HG02938 (cell line): ENCODE results near the gene NT5C3A.
"Not testable (repeated sequence)": the region's sequence is repeated elsewhere in the genome, so short reads cannot be mapped to it uniquely, and the experiment has no call there.

Experiments
- ATAC-seq: cut with Tn5 transposase; IDR thresholded peaks from one replicate; pipeline ENCODE4 v1.9.1; 2021; ENCODE audit warnings: mild to moderate bottlenecking, moderate library complexity; ENCODE audit not compliant: unreplicated experiment

The NT5C3A gene

GRCh38 chr7:33043501-33044400 lies 18.8 kb downstream of the NT5C3A start:
- ATAC-seq = no peak

- ATAC-seq = no peak
These were observed 20.7 kb downstream of the NT5C3A start for GRCh38 chr7:33041631-33042428.

DNA sequence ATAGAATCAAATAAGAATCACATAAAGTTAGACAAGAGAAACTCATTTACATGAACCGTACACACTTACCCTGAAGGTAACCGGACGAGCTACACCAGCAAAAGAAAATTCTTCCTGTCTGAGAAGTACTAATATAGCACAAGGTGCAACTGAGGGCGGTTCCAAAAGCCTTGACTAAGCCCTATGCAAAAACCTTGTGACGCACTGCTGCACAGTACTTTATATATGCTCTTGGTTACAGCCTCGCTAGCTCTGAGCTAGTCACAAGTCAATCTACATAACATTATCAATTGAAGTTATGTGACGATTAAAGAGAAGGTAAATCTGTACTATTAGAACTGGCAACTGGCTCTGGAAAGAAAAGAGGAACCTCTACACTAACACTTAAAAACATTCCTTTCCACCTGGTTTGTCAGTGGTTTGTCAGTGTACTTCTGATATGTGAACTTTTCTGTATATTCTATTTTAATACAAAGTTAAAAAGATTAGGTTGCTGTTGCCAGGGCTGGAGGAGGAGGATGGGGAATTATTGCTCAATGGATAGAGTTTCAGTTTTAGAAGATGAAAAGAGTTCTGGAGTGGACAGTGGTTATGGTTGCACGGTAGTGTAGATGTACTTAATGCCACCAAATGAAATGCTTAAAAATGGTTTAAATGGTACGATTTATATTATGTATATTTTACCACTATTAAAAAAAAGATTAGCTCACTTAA lies 21.6 kb downstream of the NT5C3A start:
- ATAC-seq = peak; percentile 92

DNA sequence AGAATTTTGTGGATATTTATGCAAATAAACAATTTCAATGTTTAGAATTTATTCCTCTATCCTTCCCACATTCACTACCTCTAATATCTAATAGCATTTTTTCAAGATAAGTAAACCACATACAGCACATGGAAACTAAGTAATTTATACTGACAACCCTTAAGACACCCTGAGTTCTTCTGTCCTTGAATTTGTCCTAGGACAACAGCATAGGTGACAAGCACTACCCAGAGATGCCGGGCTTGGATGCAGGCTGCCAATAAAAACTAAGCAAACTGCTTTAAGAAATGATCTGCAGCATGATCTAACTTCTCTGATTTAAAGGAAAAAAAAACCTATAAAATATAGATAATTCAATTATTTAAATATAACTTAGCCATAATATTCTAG lies 22.7 kb downstream of the NT5C3A start:
- no peak for ATAC-seq

DNA sequence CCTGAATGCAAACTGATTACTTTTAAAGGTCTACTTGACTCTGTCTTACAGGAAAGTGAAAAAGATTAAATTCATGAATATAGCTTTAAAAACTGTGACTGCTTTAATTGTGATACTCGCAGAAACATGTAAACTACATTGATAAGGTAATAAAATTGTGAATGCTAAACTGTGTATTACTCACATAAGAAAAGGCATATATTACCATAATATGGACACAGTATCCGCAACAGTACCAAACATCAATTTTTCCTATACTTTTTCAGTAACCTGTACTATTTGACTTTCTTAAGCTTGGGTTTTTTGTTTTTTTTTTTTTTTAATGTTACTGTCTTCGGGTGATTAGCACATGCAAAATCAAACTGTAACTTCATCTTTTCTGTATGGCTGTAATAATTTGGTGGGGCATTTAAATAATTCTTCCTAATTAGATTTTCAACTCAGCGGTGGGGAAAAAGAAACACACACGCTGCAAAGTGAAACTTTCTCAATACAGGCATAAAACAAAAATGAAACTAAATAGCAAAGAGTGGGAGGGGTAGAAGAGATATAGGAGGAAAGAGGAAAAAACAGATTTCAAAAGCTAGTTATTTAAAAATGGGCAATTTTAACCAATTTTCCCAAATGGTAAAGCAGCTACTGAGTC lies 23.2 kb downstream of the NT5C3A start:
- peak; percentile 46 for ATAC-seq

GRCh38 chr7:33038639-33039038 lies 23.9 kb downstream of the NT5C3A start:
- no peak for ATAC-seq

DNA sequence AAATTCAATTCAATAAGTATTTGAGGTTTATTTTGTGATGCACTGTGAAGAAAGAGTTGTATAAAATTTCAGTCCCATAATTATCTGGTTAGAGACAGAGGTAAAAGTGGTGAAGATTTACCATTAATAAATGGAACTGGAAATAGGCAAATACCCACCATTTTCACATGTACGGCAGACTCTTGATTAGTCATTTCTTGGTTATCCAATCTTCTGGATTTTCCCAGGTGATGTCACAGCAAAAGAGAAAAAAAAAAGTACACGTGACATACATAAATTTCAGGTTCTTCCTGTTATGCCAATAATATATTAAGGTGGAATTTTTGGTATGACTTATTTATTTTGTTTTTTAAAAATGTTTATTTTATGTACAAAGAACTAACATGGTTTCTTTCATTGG lies 26.8 kb downstream of the NT5C3A start:
- ATAC-seq = no peak

DNA sequence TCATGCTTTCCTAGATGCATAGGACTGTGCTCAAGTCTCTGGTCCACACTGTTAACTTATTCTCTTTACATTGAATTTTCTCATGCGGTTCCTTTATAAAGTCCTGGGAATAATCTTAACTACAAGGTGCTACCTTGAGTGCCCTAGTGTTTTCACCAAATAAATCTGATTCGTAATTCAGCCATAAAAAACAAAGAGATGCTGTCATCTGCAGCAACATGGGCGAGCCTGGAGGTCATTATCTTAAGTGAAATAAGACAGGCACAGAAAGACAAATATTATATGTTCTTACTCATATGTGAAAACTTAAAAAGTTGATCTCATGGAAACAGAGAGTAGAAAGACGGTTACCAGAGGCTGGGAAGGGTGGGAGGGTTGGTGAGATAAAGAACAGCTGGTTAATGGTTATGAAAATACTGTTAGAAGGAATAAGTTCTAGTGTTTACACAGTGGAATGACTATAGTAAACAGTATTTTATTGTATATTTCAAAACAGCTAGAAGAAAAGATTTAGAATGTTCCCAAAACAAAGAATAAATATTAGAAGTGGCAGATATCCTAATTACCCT lies 38.3 kb downstream of the NT5C3A start:
- ATAC-seq = no peak

- no peak for ATAC-seq
These were observed 50.2 kb downstream of the NT5C3A start for GRCh38 chr7:33012364-33012763.

DNA sequence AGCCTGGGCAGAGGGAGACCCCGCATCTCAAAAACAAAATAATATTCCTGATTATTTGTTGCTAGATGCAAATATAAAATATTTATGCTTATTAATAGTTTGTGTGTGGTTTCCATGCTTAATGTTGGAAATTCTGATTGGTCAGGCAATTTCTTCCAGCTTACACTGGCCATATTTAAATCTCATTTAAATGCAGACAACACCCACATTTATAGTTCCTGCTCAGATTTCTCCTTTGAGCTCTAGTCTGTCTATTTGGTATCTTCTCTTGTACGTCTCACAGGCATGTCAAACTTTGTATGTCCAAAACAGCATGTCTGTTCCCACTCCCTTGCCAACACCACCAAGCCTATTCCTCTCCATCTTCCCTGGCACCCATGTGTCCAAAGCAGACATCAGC lies 52.8 kb downstream of the NT5C3A start:
- ATAC-seq = no peak

- ATAC-seq = not testable (repeated sequence)
These were observed 56.9 kb downstream of the NT5C3A start for GRCh38 chr7:33005690-33006089.

DNA sequence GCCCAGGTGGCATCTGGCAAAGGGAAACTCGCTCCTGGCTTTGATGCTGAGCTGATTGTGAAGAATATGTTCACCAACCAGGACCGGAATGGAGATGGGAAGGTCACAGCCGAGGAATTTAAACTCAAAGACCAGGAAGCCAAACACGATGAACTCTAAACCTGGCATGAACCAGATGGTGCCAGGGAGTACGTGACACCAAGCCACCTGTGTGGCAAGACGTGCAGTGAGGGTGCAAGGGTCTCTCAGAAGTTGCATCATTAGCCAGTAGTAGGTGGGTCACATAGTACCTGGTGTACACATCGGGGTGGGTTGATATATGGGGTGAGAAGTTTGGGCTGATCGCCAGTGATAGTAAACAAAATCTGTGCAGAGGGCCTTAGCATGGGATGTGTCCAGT lies 57.4 kb downstream of the NT5C3A start:
- not testable (repeated sequence) for ATAC-seq

- not testable (repeated sequence) for ATAC-seq
These were observed 58.4 kb downstream of the NT5C3A start for GRCh38 chr7:33004104-33004616.

DNA sequence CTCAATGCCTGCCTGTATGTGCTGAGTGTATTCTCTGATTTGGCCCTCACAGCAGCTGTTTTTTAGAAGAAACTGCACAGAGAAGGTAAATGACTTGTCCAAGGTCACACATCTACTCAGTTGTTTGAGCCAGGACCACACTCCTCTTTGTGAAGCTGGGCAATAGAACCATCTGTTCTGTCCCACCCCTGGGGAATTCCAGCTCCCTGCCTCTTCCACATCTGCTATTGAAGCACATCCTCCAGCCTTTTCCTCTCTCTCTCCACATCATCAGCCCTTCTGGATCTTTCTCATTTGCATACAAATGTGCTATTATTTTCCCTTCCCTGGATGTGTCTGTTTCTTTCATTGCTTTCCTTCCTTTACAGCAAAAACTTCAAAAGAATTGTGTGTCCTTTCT lies 59.5 kb downstream of the NT5C3A start:
- not testable (repeated sequence) for ATAC-seq

GRCh38 chr7:32999380-32999779 lies 63.2 kb downstream of the NT5C3A start:
- not testable (repeated sequence) for ATAC-seq

- ATAC-seq = peak; percentile 54
These were observed 64.0 kb downstream of the NT5C3A start for GRCh38 chr7:32998361-32999171.

DNA sequence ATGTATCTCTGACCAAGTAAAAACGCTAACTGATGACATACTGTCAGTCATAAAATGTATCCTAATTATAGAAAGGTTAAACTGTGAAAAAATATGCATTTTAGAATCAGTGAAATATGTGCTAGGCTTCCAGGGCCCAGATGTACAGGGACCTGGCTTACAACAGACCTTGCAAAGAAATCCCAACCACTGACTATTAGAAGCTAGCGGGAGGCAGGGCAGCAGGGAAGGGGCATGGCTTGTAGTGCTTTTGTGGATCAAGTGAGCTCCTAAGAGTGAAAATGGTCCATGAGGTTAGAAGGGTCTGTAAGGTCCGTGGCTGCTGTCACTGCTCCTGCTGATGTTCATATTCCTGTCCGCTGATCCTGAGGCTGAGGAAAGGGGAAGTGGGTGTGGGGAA lies 64.6 kb downstream of the NT5C3A start:
- not testable (repeated sequence) for ATAC-seq

- ATAC-seq = not testable (repeated sequence)
These were observed 69.8 kb downstream of the NT5C3A start for GRCh38 chr7:32992750-32993149.

GRCh38 chr7:32991975-32992700 lies 70.4 kb downstream of the NT5C3A start:
- not testable (repeated sequence) for ATAC-seq
